NCI-H226 (cell line): ENCODE data around the gene PPP3CA.
"Not testable (repeated sequence)": the region's sequence is repeated elsewhere in the genome, so short reads cannot be mapped to it uniquely, and the experiment has no call there.

Experiments used
- DNase-seq: peaks from one replicate; pipeline ENCODE4 v3.0.0-alpha.2; 2015

PPP3CA gene

DNA sequence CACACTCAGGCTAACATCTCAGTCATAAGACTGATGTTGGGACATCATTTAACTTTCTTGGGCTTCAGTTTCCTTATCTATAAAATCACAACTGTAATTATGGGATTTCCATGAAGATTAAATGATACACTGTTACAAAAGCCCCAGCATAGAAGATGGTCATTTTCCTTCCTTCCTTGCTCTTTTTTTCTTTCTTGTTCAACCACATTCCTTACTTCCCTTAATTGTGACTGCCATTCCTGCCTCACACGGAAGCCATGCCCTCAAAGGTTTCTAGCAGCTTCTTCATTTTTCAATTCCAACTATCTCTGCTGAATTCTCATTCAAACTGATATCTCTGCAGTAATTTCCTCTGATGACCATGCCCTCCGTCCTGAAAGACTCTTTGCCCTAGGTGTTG lies 311.8 kb downstream of the PPP3CA start:
- DNase-seq: no peak

DNA sequence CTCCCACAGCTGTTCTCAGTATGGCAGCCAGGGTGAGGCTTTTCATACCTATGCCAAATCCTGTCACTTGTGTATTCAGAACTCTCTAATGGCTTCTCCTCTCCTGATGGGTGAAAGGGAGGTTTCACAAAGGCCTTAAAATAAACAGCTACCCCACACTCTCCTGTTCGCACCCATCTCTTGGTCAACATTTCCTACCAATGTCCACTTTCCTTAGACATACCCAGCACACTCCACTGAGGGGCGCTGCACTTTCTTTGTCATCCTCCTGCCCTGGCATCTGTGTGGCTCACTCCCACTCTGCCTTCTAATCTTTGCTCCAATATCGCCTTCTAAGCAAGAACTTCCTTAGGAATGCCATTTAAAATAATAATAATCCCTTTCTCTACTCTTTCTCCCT lies 313.3 kb downstream of the PPP3CA start:
- DNase-seq: no peak

DNA sequence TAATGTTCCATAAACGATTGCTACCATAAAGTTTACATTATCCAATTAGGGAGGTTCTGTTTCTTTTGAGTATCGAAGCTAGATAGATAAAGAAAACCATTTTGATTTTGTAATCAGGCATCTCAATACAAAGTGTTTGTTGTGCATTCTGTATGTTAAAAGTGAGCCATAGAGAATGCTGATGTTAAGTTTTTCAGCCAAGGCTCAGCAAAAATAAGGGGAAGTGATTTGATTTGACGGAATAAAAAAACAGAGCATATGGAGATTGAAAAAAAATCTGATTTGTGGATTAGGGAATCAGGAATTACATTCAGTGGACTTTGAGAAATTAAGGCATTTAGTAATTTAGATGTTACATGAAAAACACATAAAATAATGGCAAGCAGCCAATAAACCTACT lies 314.8 kb downstream of the PPP3CA start:
- no peak for DNase-seq

DNA sequence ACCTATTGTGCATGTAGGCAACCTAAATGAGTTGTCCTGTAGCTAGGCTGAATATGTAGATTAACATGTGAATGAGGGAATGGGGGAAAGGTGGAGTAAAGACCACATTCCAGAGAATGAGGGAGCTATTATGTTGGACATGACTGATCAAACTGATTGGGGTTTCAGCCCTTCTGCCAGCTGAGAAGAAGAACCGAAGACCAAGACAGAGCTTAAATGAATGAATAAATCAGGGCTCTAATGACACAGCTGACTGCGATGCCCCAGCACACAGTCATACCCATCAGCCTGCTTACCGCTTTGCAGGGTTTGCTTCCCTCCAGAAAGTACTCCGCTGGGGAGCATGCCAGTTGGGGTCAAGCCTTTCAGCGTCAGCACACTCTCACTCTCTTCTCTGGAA lies 315.4 kb downstream of the PPP3CA start:
- DNase-seq: no peak

DNA sequence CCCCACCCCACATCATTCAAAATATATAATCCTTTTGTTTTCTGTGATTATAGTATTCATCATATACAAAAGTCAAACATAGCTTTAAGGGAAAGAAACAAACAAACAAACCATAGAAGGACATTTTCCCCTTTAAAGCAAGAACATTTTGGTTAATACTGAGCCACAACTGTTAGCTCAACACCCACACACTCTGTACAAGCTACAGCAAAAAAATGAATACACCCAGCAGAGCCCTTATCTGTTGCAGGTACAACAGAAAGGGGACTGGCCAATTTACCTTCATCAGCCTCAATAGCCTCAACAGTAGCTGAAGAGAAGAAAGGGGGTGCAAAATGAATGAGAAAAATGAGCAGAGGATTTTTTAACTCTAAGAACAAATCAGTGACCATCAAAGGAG lies 318.4 kb downstream of the PPP3CA start:
- no peak for DNase-seq

DNA sequence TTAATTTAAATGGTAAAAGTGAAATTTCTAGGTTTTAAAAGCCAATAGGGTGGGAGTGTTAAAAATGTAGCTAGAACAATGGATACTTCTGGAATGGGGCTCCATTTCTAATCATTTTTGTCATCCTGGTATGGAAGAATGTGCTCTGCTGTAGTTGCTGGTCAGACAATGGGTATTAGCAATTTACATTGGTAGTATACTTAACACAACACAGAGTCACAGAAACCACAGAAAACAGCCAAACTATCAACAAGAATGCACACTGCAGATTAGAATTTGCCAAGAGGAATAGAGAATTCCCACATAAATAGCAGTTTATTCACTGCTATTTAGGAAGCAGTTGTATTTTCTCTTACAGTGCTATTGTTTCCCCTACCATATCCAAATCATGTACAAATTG lies 319.6 kb downstream of the PPP3CA start:
- no peak for DNase-seq

DNA sequence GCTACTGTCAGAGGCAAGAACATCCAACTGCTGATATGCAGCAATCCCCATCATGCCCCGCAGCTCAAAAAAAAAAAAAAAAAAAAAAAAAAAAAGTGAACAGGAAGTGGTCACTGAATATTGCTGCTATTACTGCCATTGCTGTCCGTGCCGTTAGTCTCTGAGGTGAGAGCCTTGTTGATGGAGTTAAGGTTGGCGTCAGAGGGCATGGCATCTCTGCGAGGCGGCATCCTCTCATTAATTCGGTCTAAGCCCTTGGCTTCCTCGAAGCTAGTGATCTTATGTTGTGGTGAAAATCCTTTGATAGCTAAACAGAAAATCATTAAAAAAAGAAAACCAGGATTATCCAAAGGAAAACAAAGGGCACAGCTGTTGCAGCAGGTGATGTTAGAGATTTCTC lies 321.6 kb downstream of the PPP3CA start:
- no peak for DNase-seq

DNA sequence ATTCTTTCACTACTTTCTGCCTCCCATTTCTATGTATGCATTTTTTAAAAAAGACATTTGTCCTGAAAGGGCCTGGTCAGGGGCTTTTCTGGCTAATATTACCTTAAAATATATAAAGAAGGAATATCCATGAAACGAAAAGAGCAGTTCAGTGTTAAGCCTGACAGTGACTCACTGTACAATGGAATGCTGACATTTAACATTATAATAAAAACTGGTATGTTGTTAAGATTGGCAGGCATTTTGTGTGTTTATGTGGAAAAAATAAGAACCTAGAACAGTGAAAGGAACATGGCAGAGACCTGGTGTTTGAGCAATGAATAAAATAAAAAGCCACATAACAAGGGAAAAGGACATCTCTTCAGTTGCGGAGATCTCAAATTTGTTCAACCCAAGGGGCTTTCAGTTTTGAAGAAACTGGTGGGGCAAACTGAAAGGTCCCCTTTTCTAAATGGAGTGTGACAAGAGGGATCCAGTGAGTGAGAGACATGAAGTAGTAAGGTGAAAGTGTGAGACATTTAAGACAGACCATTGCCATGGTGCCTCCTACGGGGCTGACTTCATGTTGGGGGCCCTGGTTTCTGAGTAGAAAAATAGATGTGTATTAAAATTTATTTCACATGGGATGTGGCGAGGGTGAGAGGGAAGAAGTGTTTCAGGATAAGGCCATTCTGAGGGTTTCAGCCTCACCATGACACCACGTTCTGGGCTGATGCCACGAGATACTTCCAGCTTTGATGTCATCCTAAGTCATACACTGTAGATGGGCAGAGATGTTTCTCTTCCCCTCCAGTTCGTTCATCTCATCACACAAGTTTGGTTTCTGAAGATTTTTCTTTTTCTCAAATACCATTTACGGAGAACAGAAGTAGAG lies 324.9 kb downstream of the PPP3CA start:
- DNase-seq: no peak

DNA sequence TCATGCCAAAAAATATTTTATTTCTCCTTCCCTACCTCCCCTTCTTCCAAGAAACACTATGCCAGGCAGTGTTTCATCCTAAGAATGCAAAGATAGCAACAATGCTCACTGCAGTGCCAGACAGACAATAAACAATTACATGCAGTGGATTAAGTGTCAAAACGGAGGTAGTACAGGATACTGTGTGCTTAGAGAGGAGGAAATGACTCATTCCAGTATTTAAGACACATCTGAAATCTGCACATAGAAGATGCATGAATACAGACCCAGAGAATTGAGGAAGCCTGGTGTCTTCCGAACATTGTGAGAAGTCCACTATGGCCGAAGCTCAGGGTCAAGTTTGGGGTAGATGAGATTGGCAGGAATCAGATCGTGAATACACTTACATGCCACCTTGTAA lies 326.4 kb downstream of the PPP3CA start:
- peak; percentile 67 for DNase-seq

DNA sequence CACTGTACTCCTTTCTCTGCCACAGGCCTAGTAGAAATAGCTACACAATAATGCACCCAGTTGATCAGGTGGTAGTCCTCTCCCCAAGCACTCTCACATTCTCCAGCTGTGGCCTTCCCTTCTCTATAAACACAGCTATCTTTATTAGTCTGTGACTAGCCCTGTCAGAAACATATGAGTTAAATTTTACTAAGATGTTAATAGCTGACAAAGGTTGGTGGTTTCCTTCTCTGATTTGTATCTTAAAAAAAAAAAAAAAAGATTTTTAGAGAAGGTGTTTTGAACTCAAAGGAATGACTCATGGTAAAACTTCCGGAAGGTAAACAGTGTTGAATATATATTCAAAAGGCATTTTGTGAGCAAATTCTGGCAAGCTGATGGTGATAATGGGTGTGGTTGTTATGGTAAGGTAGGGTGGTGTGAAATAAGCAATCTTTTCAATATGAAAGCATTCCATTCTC lies 327.4 kb downstream of the PPP3CA start:
- peak; percentile 28 for DNase-seq

DNA sequence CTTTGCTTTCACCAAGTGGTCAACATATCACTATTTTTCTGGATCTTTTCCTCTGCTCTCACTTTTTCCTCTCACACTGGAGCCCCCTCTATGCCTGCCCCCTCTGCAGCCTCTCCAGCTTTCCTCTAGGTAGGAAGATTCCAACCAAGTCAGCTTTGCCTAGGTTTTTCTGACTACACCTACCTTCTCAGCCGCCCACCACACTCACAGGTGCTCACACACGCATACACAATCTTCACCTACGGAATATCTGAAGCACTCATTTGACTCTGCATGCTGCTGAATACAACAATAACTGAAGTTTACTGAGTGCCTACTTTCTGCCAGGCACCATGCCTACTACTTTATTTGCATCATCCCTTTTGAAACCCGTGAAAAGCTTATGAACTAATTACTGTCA lies 328.0 kb downstream of the PPP3CA start:
- no peak for DNase-seq

DNA sequence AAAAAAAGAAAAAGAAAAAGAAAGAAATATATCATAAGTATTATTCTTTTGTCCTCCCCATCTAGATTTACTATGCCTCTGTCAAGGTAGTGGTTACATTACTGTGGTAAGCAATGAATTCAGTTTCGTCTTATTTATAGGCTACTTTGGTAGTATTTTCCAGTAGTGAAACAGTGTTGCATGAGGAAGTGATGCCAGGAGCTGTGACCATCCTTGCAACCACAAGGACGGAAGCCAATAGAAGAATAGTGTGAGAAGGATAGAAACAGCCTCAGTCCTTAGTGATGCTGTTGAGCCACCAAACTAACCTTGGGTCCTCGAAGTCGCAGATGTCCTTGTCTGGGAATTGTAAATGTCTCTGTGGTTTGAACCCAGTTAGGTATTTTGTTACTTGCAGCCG lies 328.5 kb downstream of the PPP3CA start:
- DNase-seq: no peak

DNA sequence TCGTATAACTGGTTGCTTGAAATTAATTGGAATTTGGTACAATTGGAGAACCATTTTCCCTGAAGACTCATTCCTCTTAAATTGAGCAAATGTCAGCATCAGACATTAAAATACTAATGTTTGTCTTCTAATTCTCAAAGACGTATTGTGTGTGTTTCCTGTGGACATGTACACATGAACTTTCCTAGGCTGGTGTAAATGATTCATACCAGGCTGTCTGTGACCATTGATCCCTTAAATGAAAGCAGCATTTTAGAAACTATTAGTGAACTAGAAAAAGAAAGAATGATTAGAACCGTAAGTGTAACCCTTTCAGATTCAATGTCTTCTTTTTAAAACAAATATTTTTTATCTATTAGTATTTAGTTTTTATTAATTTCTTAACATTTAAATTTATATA lies 332.9 kb downstream of the PPP3CA start:
- no peak for DNase-seq

DNA sequence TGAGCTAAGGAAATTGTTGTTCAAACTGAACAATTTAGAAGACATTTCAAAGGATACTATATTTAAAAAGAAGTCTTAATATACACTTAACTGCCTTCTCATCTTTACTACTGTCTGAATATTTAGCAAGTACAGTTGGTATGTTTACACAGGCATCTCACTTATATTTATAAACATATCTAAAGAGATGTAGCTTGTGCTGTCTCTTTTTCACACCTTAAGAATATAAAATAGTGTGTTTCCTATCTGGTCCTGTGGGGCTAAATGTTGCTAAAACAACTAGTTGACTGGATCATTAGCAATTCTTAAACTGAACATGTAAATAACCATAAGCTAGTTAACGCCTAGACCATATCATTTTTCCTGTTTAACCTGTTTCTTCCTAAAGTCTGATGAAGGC lies 336.3 kb downstream of the PPP3CA start:
- no peak for DNase-seq

DNA sequence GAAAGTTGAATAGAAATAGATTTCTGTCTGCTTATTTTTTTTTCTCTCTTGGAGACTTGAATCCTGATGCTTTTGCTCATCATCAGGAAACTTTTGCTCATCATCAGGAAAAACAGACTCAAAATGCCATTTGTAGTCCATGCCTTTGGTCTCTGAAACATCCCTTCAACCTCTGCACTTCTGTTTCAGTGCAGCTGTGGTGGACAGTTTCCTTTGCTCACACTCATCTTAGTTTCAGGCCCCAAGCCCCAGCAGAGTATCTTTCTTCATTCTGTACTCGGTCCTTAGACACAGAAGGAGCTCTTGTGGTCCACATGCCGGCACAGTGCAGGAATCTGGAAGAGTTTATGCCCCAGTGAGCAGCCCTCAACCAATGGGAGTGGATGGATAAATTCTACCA lies 337.9 kb downstream of the PPP3CA start:
- DNase-seq: no peak

DNA sequence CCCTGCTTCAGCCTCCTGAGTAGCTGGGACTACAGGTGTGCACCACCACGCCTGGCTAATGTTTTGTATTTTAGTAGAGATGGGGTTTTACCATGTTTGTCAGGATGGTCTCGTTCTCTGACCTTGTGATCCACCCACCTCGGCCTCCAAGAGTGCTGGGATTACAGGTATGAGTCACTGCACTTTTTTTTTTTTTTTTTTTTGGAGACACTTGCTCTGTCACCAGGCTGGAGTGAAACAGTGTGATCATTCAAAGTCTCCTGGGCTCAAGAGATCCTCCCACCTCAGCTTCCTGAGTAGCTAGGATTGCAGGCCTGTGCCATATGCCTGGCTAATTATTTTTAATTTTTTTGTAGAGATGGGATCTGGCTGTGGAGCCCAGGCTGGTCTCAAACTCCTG lies 338.8 kb downstream of the PPP3CA start:
- no peak for DNase-seq

DNA sequence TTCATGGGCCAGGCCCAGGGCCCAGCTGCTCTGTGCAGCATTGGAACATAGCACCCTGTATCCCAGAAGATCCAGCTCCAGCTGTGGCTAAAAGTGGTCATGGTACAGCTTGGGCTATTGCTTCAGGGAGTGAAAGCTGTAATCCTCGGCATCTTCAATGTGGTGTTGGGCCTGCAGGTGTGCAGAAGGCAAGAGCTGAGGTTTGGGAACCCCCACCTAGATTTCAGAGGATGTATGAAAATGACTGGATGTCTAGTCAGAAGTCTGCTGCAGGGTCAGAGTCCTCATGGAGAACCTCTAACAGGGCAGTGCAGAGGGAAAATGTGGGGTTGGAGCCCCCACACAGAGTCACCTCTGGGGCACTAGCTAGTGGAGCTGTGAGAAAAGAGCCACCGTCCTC lies 341.7 kb downstream of the PPP3CA start:
- DNase-seq: no peak

DNA sequence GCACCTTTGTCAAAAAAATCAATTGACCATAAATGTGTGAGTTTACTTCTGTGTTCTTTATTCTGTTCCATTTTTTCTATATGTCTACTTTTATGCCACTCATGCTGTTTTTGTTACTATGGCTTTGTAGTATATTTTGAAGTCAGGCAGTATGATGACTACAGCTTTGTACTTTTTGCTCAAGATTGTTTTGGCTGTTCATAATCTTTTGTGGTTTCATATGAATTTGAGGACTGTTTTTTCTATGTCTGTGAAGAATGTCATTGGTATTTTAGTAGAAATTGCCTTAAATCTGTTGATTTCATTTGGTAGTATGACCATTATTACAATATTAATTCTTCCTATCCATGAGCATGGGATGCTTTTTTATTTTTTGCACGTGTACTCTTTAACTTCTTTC lies 346.8 kb downstream of the PPP3CA start:
- DNase-seq: no peak

DNA sequence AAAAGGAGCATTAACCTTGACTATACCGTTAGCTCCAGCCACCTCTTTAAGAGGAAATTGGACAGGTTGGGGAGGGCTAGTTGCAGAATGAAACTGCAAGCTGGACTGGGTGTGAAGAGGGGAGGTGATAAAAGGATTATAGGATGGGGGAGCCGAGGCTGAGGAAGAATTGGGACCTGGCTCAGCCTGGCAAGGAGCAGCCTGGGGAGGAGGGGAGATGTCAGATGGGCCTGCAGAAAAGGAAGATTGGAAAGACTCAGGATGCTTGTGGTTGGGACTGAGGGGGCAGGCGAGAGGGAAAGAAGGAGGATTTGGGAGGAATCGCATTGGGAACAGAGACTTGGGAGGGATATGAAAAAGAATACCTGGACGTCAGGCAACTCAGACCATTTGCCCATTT lies 351.7 kb downstream of the PPP3CA start:
- no peak for DNase-seq

DNA sequence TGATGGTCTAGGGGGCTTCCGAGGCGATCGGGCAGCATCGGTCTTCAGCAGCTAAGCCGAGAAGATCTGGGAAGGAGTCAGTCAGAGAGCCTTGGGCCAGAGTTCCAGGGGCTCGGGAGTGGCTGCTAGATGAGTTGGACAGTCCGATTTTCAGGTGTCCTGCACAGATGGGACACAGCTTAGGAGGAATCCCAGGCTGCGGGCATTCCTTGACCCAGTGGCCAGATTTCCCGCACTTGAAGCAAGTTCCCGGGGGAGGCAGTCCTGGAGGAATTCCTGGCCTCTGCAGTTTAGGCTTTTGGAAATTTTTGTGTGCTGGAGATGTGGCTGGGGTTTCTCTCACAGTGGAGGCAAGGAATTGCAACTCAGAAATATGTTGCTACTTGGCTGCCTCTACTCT lies 352.3 kb downstream of the PPP3CA start:
- DNase-seq: not testable (repeated sequence)

DNA sequence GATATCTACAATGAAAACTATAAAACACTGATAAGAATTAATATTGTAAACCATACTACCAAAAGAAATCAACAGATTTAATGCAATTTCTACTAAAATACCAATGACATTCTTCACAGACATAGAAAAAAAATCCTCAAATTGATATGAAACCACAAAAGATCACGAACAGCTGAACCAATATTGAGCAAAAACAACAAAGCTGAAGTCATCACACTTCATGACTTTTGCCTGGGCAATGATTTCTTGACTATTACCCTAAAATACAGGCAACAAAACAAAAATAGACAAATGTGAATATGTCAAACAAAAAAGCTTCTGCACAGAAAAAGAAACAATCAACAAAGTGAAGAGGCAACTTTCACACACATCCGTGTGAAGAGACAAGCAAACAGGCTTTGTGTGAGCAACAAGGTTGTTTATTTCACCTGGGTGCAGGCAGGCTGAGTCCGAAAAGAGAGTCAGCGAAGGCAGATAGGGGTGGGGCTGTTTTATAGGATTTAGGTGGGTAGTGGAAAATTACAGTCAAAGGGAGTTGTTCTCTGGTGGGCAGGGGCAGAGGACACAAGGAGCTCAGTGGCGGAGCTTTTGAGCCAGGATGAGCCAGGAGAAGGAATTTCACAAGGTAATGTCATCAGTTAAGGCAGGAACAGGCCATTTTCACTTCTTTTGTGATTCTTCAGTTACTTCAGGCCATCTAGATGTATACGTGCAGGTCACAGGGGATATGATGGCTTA lies 355.8 kb downstream of the PPP3CA start:
- DNase-seq: not testable (repeated sequence)

DNA sequence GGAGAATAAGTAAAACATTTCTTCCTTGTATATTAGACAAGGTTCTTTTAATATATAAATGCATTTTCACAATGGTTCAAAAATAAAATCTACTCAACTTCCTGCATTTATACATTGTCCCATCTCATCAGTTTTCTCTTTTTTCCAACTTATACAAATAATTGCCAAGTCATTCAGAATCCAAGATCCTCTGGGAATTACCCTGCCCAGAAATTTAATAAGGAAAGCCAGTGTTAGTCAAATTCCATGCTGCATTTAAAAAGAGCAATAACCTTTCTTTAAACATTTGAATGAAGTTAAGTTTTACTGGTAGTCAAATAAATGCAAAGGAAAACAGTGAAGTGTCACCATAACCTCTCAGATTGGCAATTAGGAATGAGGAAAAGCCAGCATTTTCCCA lies 357.9 kb downstream of the PPP3CA start:
- DNase-seq: no peak

DNA sequence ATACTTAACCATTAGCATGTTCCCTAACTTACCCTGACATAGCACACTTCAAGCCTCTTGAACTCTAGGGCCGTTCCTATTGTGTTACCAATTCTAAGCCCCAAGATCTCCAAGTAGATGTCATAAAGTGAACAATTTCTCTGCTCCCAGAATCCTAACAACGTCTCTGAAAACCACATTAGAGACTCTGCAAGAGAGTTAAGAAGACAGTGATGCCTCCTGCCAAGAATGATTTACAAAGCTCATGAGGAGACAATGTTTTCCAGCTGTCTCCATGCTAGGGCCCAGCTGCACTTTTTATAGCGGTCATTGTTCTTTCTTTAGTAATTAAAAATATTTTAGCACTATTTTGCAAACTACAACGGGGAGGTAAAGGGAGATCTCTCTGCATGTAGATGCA lies 358.4 kb downstream of the PPP3CA start:
- DNase-seq: no peak

DNA sequence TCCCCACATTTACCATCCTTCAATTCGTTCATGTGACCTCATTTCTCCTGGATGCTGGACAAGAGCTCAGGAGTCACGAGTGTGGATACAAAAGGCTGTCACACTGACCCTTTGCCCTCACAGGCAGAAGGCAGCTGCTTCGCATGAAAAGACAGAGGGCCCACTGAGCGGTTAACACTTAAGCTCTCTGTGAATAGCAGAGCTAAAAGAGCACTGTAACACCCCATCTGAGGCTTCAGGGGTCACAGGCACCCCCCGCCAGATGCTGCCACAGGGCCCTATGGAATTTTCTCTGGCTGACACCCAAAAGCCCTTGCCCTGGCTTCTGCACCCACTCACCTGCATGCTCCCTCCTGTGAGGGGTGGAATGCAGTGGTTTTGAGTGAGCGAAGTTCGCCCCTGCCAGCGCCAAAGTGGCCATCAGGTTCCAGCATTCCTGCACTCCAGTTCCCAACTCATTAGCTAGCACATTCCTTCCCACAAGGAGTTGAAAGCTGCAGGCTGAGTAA lies 360.9 kb downstream of the PPP3CA start:
- no peak for DNase-seq
